Astrocyte of the hippocampus (primary cell): ENCODE data around the gene NFIX.

Experiments
- DNase-seq: peaks from one replicate; pipeline ENCODE4 v3.0.0; 2011; ENCODE audit warnings: low read depth, low spot score

The NFIX gene

DNA sequence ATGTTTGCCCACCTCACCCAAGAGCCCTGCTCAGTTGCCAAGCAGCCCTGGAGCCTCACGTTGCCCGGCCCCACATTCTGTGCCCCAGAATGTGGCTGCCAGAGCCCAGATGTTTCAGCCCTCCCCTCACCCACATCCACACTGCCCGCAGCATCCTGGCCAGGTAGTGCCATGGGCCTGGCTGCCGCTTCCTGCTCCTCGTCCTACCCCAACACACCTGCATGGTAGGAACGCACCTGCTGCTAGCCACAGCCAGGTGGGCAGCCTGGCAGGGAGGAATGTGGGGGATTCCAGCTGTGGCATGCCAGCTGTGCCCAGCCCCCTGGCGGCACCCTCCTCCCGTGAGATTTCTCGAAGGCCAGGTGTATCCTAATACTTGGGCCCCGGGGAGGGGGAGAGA, 7.5 kb upstream of the NFIX start:
- no peak for DNase-seq

DNA sequence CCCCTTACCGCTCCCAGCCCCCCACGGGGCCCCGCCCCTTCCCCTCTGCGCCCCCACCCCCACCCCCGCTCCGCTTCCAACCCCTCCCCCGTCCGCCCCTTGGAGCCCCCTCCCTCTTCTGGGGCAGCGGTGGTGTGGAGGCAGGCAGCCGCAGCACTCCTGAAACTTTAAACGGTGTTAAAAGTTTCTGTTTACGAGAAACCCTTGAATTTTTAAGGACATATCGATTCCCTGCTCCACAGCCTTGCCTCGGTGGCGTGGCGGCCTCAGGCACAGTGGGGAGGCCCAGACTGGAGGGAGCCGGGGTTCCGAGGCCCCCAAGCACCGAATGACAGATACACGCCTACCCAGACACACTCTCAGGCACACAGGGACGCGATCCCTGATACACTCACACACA, 4.8 kb upstream of the NFIX start:
- peak; percentile 1 for DNase-seq

DNA sequence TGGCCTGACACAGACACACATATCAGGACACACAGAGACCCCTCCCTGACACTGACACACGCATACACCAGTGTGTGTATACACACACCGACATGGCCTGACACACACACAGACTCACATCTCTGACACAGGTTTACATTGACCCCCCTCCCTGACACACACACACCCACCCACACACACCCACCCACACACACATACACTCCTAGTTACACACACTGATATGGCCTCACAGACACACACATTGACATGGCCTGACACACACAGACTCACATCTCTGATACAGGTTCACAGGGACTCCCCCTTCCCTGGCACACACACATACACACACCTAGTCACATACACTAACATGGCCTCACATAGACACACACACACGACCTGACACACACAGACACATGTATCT, 4.4 kb upstream of the NFIX start:
- peak; percentile 0 for DNase-seq

DNA sequence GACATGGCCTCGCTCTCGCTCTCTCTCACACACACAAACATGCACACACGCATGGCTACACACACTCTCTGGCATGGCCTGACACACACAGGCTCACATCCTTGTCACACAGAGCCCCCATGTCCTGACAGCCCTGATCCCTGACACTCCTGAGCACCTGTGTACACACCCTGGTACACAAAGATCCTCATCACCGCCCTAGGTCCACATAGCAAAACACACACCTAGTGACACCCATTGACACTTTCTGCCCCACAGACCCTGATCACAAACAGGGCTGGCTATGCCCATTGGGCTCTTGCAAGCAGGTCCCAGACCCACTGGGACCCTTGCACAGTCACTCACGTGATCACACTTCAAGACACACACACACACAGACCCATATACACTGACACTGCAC, 4.0 kb upstream of the NFIX start:
- no peak for DNase-seq

DNA sequence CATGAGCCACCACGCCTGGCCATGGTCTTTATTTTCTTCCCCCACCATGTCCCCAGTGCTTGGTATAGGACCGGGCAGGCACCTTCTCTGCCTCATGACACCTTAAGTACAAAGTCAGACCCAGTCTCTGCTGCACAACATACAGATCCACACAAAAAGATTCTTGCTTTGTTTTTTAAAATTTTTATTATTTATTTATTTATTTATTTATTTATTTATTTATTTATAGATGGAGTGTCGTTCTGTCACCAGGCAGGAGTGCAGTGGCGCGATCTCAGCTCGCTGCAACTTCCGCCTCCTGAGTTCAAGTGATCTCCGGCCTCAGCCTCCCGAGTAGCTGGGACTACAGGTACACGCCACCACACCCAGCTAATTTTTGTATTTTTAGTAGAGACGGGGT, 2.5 kb upstream of the NFIX start:
- DNase-seq = no peak

DNA sequence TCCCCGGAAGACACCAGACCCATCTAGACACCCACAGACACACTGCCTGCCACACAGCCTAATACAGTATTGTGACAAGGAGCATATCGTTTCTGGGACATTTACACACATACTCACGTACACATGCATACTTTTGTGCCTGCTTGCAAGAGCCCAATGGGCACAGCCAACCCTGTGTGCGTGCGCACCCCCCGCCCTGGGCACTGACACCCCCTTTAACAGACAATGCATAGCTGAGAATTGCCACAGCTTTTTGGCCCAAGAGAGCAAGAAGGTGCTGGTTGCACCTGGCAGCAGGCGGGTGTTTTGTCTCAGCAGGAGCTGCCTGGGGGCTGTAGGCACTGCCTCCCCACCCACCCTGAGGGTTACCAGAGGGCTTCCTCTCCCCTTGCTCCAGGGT, 1.7 kb upstream of the NFIX start:
- peak; percentile 0 for DNase-seq

DNA sequence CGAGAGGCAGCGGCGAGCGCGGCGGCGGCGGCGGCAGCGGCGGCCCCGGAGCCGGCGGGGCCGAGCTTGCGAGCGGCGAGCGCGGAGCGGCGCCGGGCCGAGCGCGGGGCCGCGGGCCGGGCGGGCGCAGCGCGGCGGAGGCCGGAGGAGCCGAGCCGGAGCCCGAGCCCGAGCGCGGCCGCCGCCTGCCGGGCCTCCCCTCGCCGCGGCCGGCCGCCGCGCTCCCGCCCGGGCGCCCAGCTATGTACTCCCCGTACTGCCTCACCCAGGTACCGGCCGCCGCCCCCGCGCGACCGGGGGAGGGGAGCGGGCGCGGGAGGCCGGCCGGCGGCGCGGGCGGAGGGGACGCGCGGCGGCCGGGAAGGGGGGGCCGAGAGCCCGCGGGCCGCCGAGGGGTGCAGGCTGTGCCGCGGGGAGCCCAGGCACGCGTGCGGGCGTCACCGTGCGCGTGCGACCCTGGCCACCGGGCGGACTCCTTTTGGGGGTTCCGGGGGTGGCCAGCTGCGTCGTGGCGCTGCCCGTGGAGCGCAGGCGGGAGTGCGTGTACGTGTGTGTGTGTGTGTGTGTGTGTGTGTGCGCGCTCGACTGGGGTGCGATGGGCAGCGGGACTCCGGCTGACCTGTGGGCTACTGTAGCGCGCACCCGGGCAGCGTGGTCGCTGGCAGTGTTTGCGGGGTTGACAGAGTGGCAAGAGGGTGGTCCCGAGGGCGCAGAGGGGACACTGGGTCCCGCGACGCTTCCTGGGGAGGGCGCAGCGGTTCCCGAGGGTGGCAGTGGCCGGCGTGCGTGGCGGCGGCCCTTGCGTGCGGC, 526 bp downstream of the NFIX start:
- DNase-seq = peak; percentile 71

DNA sequence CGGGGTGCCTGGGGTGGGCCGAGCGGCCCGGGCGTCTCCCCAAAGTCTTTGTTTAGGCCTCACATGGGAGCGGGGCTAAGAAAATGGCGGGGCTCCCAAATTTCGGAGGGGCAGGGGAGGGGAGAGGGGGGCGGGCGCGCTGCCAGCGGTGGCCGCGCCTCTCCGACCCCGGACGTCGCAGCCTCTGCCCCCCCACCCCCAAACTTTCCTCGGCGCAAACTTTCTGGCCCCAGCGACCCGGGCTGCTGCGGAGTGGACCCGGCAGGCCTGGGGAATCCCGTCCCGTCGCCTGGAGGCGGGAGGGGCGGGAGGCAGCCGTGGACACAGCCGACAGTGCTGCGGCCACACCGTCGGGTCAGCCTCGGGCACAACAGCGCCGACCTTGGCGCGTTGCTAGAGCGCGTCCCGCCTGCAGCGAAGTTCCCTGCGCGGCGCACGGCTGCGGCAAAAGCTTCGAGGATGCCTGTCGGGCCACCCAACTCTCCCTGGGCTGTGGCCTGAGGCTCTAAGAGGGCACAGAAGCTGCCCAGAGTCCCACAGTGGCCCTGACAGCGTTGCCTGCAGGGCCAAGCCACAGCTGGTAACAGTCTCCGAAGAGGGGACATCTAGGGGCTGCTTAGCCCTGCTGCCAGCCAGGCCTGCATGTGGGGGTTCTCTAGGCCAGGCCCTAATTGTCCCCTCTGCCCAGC, 1.3 kb downstream of the NFIX start:
- DNase-seq = peak; percentile 71

DNA sequence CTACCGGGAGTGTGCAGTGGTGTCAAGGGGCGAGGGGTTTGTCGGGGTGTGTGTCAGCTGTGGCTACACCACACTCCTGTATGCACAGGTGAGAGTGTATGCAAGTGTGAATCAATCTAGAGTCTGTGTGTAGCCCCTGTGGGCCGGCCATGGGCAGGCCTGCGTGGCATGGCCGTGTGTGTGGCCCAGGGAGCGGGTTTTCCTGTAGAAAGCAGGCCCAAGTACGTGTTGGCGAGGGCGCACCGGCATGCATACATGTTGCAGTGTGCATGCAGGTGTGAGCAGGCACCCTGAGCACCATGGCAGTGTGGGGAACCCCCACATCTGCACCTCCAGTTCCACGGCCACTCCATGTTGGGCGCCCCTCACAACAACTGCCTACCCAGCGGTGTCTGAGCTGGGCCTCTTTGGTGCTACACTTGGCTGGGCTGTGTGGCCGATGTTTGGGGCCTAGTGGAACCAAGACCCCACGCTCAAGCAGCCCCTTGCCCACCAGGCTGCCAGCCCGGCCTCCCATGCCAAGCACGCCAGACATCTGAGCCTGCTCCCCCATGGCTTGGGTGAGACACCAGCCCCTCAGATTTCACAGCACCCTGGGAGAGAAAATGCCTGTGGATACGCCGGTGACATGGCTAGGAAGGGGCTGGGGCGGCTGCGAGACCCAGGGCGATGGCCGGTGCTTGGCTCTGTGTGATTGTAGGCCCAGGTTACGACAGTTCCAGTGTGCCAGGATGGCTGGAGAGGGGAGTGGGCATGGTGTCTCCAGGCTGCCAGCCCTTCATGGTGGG, 2.1 kb downstream of the NFIX start:
- peak; percentile 49 for DNase-seq

DNA sequence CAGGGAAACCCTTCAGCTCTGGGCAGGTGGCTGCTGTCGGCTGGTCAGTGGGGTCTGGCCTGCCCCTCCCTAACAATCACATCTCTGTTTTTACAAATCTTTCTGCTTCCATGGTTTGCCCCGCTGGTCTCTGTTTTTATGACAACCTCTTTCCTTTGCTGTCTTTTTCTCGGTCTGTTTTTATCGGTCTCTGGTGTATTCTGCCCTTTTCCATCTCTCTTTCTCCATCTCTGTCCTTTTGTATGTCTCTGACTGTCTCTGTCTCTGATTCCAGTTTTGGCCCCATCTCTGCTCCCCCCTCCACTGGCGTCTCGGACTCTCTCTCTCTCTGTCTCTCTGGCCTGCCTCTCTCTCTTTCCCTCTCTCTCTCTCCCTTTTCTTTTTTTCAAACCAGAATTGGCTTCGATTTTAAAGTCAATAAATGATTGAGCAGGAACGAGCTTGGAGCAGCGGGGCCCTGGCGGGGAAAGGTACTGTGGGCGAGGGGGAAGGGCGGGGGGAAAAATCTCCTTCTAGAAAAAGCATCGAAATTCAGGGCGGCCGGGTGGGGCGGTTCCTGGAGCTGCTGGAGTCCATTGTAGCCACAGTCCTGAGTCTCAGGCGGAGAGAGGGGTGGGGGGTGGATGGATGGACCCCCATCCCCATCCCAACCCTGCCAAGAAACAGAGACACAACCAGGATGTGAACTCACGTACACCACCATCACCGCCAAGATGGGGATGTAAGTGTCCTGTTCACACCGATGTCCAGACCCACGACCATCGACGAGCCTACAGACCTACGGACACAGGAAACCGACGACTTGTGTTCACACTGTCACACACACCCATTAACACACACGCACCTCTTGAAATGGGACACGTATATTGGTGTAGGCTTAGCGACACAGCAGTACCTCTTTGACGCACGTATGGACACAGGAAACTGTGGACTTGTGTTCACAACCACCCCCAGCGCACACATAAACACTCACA, 3.0 kb downstream of the NFIX start:
- peak; percentile 39 for DNase-seq

DNA sequence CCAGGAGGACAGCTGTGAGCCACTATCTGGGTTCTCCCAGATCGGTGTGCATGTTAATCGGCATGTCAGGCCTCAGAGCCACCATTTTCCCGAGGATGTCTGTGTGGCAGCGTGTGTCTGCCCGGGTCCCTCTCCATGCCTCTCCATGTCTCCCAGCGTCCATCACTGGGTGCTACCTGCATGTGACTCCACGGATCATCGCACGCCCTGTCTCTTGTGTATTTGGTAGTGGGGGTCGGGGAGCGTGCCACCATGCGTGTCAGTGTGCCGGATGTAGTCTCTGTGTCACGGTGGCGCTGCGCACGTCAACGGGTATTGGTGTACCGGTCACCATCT, 5.9 kb downstream of the NFIX start:
- peak; percentile 8 for DNase-seq

DNA sequence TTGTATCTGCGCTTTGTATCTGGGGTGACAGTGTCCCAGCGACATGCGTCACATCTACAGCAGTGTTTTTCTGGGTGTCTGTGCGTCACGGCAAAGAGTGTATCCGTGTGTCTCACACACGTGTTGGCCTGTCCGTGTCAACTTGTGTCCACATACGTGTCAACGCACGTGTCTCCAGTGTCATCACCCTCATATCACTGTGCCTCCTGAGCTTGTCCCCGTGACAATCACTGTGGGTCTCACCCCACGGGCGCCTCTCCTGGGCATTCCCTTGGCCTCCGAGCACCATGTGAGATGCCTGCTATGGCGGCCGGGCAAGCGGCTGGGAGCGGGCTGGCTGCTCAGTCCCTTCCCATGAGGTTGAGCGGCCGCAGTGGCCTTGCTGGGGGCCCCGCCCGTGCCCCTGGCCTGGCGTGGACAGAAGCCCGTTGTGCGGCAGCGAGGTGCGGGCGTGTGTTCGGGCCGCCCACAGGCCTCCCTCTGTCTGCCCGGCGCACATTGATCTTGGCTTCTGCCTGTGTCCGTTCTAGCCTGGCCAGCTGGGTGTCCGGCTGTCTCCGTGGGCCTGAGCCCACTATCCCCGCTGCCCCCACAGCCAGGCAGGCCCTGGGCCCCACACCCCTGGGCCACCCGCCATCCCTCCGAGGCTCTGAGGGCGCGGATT, 6.4 kb downstream of the NFIX start:
- peak; percentile 67 for DNase-seq

DNA sequence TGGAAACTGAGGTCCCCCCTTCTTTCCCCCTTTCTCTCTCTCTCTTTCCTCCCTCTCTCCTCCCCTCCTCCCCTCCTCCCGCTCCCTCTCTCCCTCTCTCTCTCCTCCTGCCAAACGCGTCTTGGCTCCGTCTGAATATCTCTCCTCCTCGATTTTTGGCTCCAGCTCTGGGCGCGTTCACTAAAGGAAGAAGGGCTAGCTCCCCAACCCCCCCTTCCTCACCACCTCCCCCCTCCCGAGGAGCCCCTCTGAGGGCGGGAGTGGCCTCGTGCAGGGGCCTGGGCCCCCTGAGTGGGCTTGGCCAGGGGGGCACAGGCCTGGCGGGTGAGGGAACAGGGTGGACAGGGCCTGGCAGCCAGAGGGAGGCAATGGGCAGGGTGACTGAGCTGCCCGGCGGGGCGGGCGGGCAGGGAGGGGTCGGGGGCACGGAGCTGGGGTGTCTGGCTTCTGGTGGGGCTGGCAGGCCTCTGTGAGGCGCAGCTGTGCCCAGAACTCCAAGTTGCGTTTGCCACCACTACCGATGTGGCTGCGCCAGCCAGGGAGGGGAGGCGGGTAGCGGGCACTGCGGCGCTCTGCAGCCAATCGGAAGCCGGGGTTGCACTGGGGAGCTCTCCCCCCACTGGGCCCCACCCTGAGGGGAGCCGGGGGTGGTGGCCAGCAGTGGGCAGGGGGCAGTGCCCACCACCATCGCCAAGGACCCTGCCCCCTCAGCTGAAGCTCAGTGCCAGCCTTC, 7.1 kb downstream of the NFIX start:
- peak; percentile 85 for DNase-seq

DNA sequence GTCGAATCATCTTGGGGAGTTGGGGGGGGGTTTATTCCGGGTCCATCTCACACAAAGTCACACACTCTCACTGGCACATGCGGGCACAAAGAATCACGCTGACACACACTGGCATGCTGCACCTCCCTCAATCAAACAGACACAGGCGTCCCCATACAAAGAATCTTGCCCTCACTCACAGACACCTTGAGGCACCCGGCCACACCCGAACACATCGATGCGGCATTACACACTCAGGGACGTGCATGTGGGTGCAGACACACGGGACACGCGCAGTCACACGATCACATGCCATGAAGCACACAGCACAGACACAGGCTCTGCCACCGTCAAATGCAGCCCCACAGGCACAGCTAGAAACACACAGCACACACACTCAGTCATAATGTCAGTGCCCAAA, 7.8 kb downstream of the NFIX start:
- DNase-seq = peak; percentile 11

DNA sequence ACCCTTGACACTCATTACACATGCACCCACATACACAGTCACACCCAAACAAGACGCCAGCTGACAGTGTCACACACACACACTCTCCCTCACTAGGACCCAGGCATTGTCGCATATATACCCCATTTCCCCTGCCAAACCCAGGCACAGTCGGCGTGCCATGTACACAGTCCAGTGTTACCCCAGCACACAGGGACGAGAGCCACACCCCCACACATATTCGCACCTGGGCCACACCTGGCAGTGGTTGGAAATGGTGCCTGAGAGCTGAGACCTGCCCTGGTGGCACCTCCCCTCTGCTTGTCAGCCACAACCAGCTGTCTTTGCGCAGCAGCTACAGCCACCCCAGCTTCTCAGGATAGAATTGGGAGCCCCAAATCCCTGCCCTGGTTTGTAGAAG, 9.0 kb downstream of the NFIX start:
- peak; percentile 0 for DNase-seq

DNA sequence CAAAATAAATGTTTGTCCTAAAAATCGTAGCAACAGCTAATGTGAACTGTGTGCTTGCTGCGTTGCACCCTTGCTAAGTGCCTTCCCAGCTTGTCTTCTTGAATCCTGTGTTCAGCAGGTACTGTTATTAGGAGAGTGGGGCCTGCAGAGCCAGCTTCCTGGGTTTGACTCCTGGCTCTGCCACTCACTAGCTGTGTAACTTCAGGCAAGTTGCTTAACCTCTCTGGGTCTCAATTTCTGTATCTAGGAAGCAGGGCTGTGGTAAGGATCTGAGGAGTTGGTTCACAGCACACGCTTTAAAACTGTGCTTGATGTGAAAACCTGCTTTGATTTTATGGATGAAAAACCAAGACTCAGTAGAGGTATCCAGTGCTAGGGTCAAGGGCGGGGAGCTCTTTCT, 10.0 kb downstream of the NFIX start:
- DNase-seq = no peak

DNA sequence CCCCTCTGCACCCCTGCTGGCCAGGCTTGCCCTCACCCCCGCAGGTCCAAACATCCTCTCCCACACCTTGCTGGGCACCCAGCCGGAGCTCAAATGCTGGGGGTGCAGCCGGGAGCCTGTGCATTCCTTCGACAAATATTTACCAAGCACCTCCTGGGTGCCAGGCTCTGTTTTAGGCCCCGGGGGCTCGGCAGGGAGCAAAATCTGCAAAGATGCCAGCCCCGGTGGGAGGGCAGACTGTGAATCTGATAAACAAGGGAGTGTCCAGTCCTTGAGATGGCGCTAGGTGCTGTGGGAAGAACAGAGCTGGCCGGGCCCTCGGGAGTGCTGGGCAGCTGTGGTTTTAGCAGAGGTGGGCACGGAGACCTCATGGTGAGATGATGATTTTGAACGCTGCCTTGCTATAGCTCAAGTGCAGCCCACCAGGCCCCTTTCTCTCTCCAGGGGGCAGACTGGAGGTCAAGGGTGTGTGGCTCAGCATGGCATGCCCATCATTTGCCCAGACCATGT, 10.6 kb downstream of the NFIX start:
- no peak for DNase-seq

DNA sequence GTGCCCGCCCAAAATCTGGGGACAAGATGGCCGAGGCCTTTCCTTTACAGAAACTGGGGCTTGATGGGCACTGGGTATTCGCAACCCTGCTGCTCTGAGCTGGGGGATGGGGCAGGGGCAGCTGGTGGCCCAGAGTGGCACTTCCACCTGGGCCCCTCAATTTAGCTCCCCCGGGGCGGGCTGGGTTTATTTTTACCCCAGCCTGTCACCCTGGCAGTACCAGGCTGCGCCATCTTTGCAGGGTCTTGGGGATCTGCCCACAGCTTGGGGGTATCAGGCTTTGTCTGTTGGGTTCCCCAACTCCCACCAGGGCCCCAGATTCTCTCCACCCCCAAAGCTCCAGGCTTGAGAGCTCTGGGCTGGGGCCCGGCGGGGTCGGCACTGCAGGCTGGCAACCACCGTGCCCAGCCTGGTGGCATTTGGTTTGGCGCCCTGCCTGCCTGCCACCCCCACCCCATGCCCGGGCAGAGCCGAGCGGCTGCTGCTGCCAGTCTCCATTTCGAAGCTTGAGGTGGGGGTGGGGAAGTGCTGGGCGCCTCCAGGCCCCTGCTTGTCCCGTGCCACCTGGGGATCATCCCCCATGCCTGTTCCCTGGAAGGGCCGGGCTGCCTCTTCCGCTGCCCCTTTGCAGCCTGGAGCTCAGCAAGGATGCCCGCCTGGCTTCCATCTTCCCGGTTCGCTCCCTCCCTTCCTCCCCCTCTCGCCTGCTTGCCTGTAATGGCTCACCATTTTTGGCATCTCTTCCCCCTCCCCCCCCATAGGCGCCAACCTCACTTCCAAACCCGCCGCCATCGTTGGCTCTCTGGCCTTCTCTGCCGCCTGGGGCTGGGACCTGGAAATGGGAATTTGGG, 11.4 kb downstream of the NFIX start:
- peak; percentile 55 for DNase-seq
